ENCODE data around the gene RASGRP1. TPM values are rescaled to one million over a fixed set of nuclear protein-coding genes. Genes with fewer than 3 reads are reported as not detected.
"Not testable (repeated sequence)": the region's sequence is repeated elsewhere in the genome, so short reads cannot be mapped to it uniquely, and the experiment has no call there.

Gene RASGRP1
- polyA plus RNA-seq, 1 experiment, result 1.2 TPM

- no peak for DNase-seq (ENCODE audit: low read depth, low spot score)
- no peak overlapping the region for H3K27ac ChIP-seq (ENCODE audit: low read depth, low read length)
- ChIA-PET POLR2A (no interaction called here), CTCF (no interaction called here)
- no peak for TF ChIP-seq CTCF (IDR thresholded peaks at IDR 0.05; ENCODE audit: low read depth, low read length)
- peaks cover 24% of the 10 kb centered on the region for H3K27me3 ChIP-seq (ENCODE audit: control insufficient read depth, insufficient read depth, low read length)
- no peaks in the 10 kb centered on the region for H3K9me3 ChIP-seq (ENCODE audit: control insufficient read depth, insufficient read depth, low read length)
- H3K4me3 ChIP-seq (ENCODE audit: low read depth, low read length), result no peak overlapping the region
Observed at GRCh38 chr15:38588672-38589071, 24.1 kb upstream of the RASGRP1 start.

- TF ChIP-seq CTCF (IDR thresholded peaks at IDR 0.05; ENCODE audit: low read depth, low read length), result no peak
- no peak for DNase-seq (ENCODE audit: low read depth, low spot score)
- Histone ChIP-seq H3K27ac (ENCODE audit: low read depth, low read length) (no peak overlapping the region), H3K4me3 (ENCODE audit: low read depth, low read length) (no peak overlapping the region), H3K27me3 (ENCODE audit: control insufficient read depth, insufficient read depth, low read length) (peaks cover 15% of the 10 kb centered on the region), H3K9me3 (ENCODE audit: control insufficient read depth, insufficient read depth, low read length) (no peaks in the 10 kb centered on the region)
- ChIA-PET CTCF (interaction anchor here (0.9 to 1.6 kb wide), 4 partner anchors 24 to 147 kb away, joined by 3 to 5 read pairs (median 4); no protein-coding TSS in a partner anchor), POLR2A (no interaction called here)
Observed at GRCh38 chr15:38587214-38587613, 22.6 kb upstream of the RASGRP1 start.

- CTCF ChIA-PET; H3K4me3 ChIP-seq (ENCODE audit: low read depth, low read length); H3K9me3 ChIP-seq (ENCODE audit: control insufficient read depth, insufficient read depth, low read length): not testable (repeated sequence)
Observed at GRCh38 chr15:38586005-38586404, 21.4 kb upstream of the RASGRP1 start.

GRCh38 chr15:38578626-38579025 lies 14.0 kb upstream of the RASGRP1 start:
- DNase-seq (ENCODE audit: low read depth, low spot score), result no peak
- ChIA-PET POLR2A (no interaction called here), CTCF (interaction anchor here (0.7 kb wide), 1 partner anchor 15 kb away, joined by 3 read pairs; no protein-coding TSS in a partner anchor)
- TF ChIP-seq CTCF (IDR thresholded peaks at IDR 0.05; ENCODE audit: low read depth, low read length), result no peak
- Histone ChIP-seq H3K9me3 (ENCODE audit: control insufficient read depth, insufficient read depth, low read length) (no peaks in the 10 kb centered on the region; the same call in 1 of the 2 replicates), H3K4me3 (ENCODE audit: low read depth, low read length) (no peak overlapping the region), H3K27ac (ENCODE audit: low read depth, low read length) (no peak overlapping the region), H3K27me3 (ENCODE audit: control insufficient read depth, insufficient read depth, low read length) (peaks cover 25% of the 10 kb centered on the region)

More at GRCh38 chr15:38586005-38586404, 21.4 kb upstream of the RASGRP1 start:
- POLR2A ChIA-PET; DNase-seq (ENCODE audit: low read depth, low spot score); H3K27ac ChIP-seq (ENCODE audit: low read depth, low read length): not testable (repeated sequence)
- H3K27me3 ChIP-seq (ENCODE audit: control insufficient read depth, insufficient read depth, low read length), result peaks cover 12% of the 10 kb centered on the region

GRCh38 chr15:38577424-38577987 lies 12.9 kb upstream of the RASGRP1 start:
- TF ChIP-seq CTCF (IDR thresholded peaks at IDR 0.05; ENCODE audit: low read depth, low read length), result no peak
- peaks cover 33% of the 10 kb centered on the region for H3K27me3 ChIP-seq (ENCODE audit: control insufficient read depth, insufficient read depth, low read length)
- no peak overlapping the region for H3K4me3 ChIP-seq (ENCODE audit: low read depth, low read length)
- H3K9me3 ChIP-seq (ENCODE audit: control insufficient read depth, insufficient read depth, low read length), result no peaks in the 10 kb centered on the region; the same call in 1 of the 2 replicates
- ChIA-PET POLR2A (no interaction called here), CTCF (no interaction called here)
- no peak for DNase-seq (ENCODE audit: low read depth, low spot score)
- no peak overlapping the region for H3K27ac ChIP-seq (ENCODE audit: low read depth, low read length)
